Testis (tissue), 2 donors: Measurements from ENCODE around the gene PLEKHD1.

Source experiments
- POLR2A ChIP-seq: fragments of 450-650 bp; IDR thresholded peaks from one replicate; pipeline ENCODE4 v1.6.1; 2017; ENCODE audit warnings: antibody characterized with exemption, mild to moderate bottlenecking, moderate library complexity
- TF ChIP-seq, protein P1 (sequence below), 3 experiments: fragments of 450-650 bp in 2 of 3; fragments of 200-600 bp in 1 of 3; sonication (generic) in 1 of 3; IDR thresholded peaks; one replicate each; pipeline ENCODE4 v1.5.1; 2016 to 2019; ENCODE audit warnings: antibody characterized with exemption in 3 of 3, mild to moderate bottlenecking in 2 of 3, moderate library complexity in 1 of 3

DNA sequence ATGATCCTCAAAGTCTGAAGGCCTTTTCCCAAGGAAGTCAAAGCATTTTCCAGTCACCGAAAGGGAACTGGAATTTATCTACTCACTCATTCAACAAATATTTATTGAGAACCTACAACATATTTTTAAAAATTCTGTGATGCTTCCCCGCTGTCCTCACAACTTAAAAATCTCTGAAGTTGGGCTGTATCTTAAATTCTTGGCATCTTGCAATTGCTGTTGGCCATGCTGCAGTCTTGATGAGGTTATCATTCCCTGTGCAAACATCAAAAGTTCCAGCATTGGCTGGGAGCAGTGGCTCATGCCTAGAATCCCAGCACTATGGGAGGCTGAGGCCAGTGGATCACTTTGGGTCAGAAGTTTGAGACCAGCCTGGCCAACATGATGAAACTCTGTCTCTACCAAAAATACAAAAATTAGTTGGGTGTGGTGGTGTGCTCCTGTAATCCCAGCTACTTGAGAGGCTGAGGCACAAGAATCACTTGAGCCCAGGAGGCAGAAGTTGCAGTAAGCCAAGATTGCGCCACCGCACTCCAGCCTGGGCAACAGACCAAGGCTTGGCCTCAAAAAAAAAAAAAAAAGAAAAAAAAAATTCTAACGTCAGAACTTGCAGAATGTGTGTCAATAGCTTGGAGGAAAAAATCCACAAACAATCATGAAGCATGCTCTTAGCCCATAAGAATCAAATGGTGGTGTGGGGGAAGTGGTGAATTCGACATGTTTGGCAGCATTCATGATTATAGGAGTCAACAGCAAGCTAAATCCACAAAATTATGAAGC, 55.3 kb downstream of the PLEKHD1 start:
- TF ChIP-seq, protein P1, sequence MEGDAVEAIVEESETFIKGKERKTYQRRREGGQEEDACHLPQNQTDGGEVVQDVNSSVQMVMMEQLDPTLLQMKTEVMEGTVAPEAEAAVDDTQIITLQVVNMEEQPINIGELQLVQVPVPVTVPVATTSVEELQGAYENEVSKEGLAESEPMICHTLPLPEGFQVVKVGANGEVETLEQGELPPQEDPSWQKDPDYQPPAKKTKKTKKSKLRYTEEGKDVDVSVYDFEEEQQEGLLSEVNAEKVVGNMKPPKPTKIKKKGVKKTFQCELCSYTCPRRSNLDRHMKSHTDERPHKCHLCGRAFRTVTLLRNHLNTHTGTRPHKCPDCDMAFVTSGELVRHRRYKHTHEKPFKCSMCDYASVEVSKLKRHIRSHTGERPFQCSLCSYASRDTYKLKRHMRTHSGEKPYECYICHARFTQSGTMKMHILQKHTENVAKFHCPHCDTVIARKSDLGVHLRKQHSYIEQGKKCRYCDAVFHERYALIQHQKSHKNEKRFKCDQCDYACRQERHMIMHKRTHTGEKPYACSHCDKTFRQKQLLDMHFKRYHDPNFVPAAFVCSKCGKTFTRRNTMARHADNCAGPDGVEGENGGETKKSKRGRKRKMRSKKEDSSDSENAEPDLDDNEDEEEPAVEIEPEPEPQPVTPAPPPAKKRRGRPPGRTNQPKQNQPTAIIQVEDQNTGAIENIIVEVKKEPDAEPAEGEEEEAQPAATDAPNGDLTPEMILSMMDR (IDR thresholded peaks at IDR 0.05) = no peak
- TF ChIP-seq POLR2A = no peak
